WERI-Rb-1 (cell line): ENCODE measurements around the gene ARHGAP26.

Source experiments
- DNase-seq: peaks from one replicate; pipeline ENCODE4 v3.0.0-alpha.2; 2020
- H3K27ac ChIP-seq: fragments of 250-450 bp; sonication (Bioruptor Pico); 2 replicates; pipeline ENCODE4 v1.5.1; 2020; ENCODE audit warnings: mild to moderate bottlenecking, moderate library complexity
- H3K27me3 ChIP-seq: fragments of 250-450 bp; sonication (Bioruptor Pico); 2 replicates; pipeline ENCODE4 v1.5.1; 2021; ENCODE audit warnings: mild to moderate bottlenecking, low read depth, moderate library complexity; ENCODE audit not compliant: insufficient read depth, severe bottlenecking
- H3K36me3 ChIP-seq: fragments of 250-450 bp; sonication (Bioruptor Pico); 2 replicates; pipeline ENCODE4 v1.5.1; 2020; ENCODE audit warnings: mild to moderate bottlenecking, moderate library complexity
- H3K4me3 ChIP-seq: 2 replicates; pipeline ENCODE4 v1.5.1; 2011; ENCODE audit warnings: low read depth, mild to moderate bottlenecking, control low read depth, low read length
- H3K9me3 ChIP-seq: fragments of 250-450 bp; sonication (Bioruptor Pico); 2 replicates; pipeline ENCODE4 v1.5.1; 2021; ENCODE audit warnings: mild to moderate bottlenecking, moderate library complexity; ENCODE audit not compliant: severe bottlenecking
- CTCF ChIP-seq: IDR thresholded peaks from 2 replicates; pipeline ENCODE4 v1.5.1; 2011; ENCODE audit warnings: low read depth, mild to moderate bottlenecking, control low read depth, inconsistent platforms, low read length

ARHGAP26 gene

GRCh38 chr5:142873831-142874230 lies 103.7 kb downstream of the ARHGAP26 start:
- no peak for TF ChIP-seq CTCF
- Histone ChIP-seq H3K36me3 (no peaks in the 10 kb centered on the region), H3K4me3 (no peak overlapping the region), H3K27me3 (no peaks in the 10 kb centered on the region), H3K9me3 (no peaks in the 10 kb centered on the region), H3K27ac (no peak overlapping the region)
- no peak for DNase-seq

GRCh38 chr5:142874540-142874939 lies 104.4 kb downstream of the ARHGAP26 start:
- H3K4me3 ChIP-seq, result no peak overlapping the region
- no peaks in the 10 kb centered on the region for H3K27me3 ChIP-seq
- no peak for TF ChIP-seq CTCF
- H3K27ac ChIP-seq, result no peak overlapping the region
- DNase-seq, result no peak
- H3K9me3 ChIP-seq, result no peaks in the 10 kb centered on the region
- no peaks in the 10 kb centered on the region for H3K36me3 ChIP-seq

GRCh38 chr5:142875936-142876335 lies 105.8 kb downstream of the ARHGAP26 start:
- H3K9me3 ChIP-seq, result no peaks in the 10 kb centered on the region
- H3K27ac ChIP-seq, result no peak overlapping the region
- no peak overlapping the region for H3K4me3 ChIP-seq
- no peak for TF ChIP-seq CTCF
- H3K27me3 ChIP-seq, result no peaks in the 10 kb centered on the region
- no peak for DNase-seq
- no peaks in the 10 kb centered on the region for H3K36me3 ChIP-seq

GRCh38 chr5:142876817-142877216 lies 106.6 kb downstream of the ARHGAP26 start:
- no peak overlapping the region for H3K4me3 ChIP-seq
- H3K27ac ChIP-seq, result no peak overlapping the region
- no peak for DNase-seq
- H3K36me3 ChIP-seq, result no peaks in the 10 kb centered on the region
- TF ChIP-seq CTCF, result no peak
- H3K27me3 ChIP-seq, result no peaks in the 10 kb centered on the region
- H3K9me3 ChIP-seq, result no peaks in the 10 kb centered on the region

GRCh38 chr5:142878111-142878510 lies 107.9 kb downstream of the ARHGAP26 start:
- DNase-seq, result no peak
- Histone ChIP-seq H3K27me3 (no peaks in the 10 kb centered on the region), H3K36me3 (no peaks in the 10 kb centered on the region), H3K4me3 (no peak overlapping the region), H3K9me3 (no peaks in the 10 kb centered on the region), H3K27ac (no peak overlapping the region)
- no peak for TF ChIP-seq CTCF

GRCh38 chr5:142878638-142879037 lies 108.5 kb downstream of the ARHGAP26 start:
- DNase-seq, result no peak
- Histone ChIP-seq H3K36me3 (no peaks in the 10 kb centered on the region), H3K27me3 (no peaks in the 10 kb centered on the region), H3K27ac (no peak overlapping the region), H3K4me3 (no peak overlapping the region), H3K9me3 (no peaks in the 10 kb centered on the region)
- TF ChIP-seq CTCF, result no peak
